HEK293T (cell line): ENCODE results near the gene ZNF433.

Experiments used
- ARNT ChIP-seq: fragments of 450-650 bp; IDR thresholded peaks from 2 replicates; pipeline ENCODE4 v1.6.1; 2017; ENCODE audit warnings: mild to moderate bottlenecking
- HDGF ChIP-seq: fragments of 450-650 bp; IDR thresholded peaks from 2 replicates; pipeline ENCODE4 v1.6.1; 2017; ENCODE audit warnings: antibody characterized with exemption, borderline replicate concordance
- PKNOX1 ChIP-seq: fragments of 450-650 bp; IDR thresholded peaks from 2 replicates; pipeline ENCODE4 v1.6.1; 2016
- SP1 ChIP-seq: fragments of 450-650 bp; IDR thresholded peaks from 2 replicates; pipeline ENCODE4 v1.6.1; 2017
- TARDBP ChIP-seq: fragments of 450-650 bp; IDR thresholded peaks from 2 replicates; pipeline ENCODE4 v1.6.1; 2016
- ZNF384 ChIP-seq: fragments of 450-650 bp; IDR thresholded peaks from 2 replicates; pipeline ENCODE4 v1.6.1; 2016

- TF ChIP-seq HDGF (no peak), ZNF384 (no peak), PKNOX1 (peak; percentile 80), TARDBP (no peak), ARNT (no peak), SP1 (no peak)
Measured at GRCh38 chr19:12035220-12036172, at the start of gene ZNF433.
